GM19025 (cell line): ENCODE results near the gene DMBT1.

ENCODE experiments used
- ATAC-seq: cut with Tn5 transposase; IDR thresholded peaks from one replicate; pipeline ENCODE4 v1.9.1; 2021; ENCODE audit warnings: mild to moderate bottlenecking, low read depth, moderate library complexity; ENCODE audit not compliant: unreplicated experiment

Gene DMBT1

GRCh38 chr10:122664501-122664900, 103.9 kb downstream of the DMBT1 start:
- no peak for ATAC-seq

- no peak for ATAC-seq
These were observed 104.8 kb downstream of the DMBT1 start for GRCh38 chr10:122665329-122665860.

- no peak for ATAC-seq
These were observed 105.4 kb downstream of the DMBT1 start for GRCh38 chr10:122665946-122666345.

GRCh38 chr10:122669045-122669444, 108.5 kb downstream of the DMBT1 start:
- ATAC-seq, result no peak

- no peak for ATAC-seq
These were observed 109.3 kb downstream of the DMBT1 start for GRCh38 chr10:122669842-122670241.

GRCh38 chr10:122671355-122671754, 110.8 kb downstream of the DMBT1 start:
- ATAC-seq, result no peak

- no peak for ATAC-seq
These were observed 112.1 kb downstream of the DMBT1 start for GRCh38 chr10:122672655-122673054.

- ATAC-seq, result no peak
These were observed 112.7 kb downstream of the DMBT1 start for GRCh38 chr10:122673269-122673668.

GRCh38 chr10:122673731-122674130, 113.2 kb downstream of the DMBT1 start:
- no peak for ATAC-seq

GRCh38 chr10:122674781-122675180, 114.2 kb downstream of the DMBT1 start:
- ATAC-seq, result no peak

GRCh38 chr10:122675278-122675677, 114.7 kb downstream of the DMBT1 start:
- ATAC-seq, result no peak

GRCh38 chr10:122678266-122678665, 117.7 kb downstream of the DMBT1 start:
- no peak for ATAC-seq

GRCh38 chr10:122682522-122682921, 122.0 kb downstream of the DMBT1 start:
- no peak for ATAC-seq

GRCh38 chr10:122688293-122688989, 127.9 kb downstream of the DMBT1 start:
- no peak for ATAC-seq

GRCh38 chr10:122689146-122689820, 128.7 kb downstream of the DMBT1 start:
- ATAC-seq, result no peak

GRCh38 chr10:122692744-122693143, 132.2 kb downstream of the DMBT1 start:
- no peak for ATAC-seq
